Hepatic stellate cell (primary cell): ENCODE measurements around the gene SMAD5.

Source experiments
- DNase-seq: peaks from one replicate; pipeline ENCODE4 v3.0.0; 2011; ENCODE audit warnings: low spot score

Gene SMAD5

GRCh38 chr5:136225796-136226195 lies 93.2 kb downstream of the SMAD5 start:
- DNase-seq, result no peak

- no peak for DNase-seq
Measured at GRCh38 chr5:136226401-136226800, 93.8 kb downstream of the SMAD5 start.

- DNase-seq, result no peak
Measured at GRCh38 chr5:136228136-136228757, 95.6 kb downstream of the SMAD5 start.

DNA sequence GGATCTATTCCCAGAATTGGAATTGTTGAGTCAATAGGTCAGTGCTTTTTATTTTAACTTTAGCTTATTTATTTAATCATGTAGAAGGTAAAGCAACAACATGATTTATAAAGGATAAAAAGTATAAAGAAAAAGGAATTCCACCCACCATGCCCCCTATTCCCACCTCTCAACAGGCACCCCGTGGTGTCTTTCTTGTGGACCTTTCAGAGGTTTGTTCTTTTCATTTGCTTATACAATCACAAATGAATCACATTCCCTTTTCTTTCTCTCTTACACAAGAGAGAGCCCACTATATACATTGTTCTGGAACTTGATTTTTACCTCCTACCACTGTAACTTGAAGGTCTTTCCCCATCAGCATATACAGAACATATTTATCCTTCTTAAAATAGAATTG lies 97.5 kb downstream of the SMAD5 start:
- DNase-seq, result no peak

GRCh38 chr5:136232316-136232715 lies 99.7 kb downstream of the SMAD5 start:
- DNase-seq, result no peak
